Endothelial cell of umbilical vein (primary cell): ENCODE data around the gene COMP. TPM values are rescaled to one million over a fixed set of nuclear protein-coding genes. Genes with fewer than 3 reads are reported as not detected.

ENCODE experiments used
- BruUV-seq: library from RNA; stranded (reverse); fragments of 400-500 nt; replicated peaks from 2 replicates; lab custom pipeline; 2021; lab: Mats Ljungman, UMichigan
- CTCF ChIA-PET: fragments of 300-600, 350-600 bp; sonication (Branson Sonifier 250); formaldehyde crosslinking; loops from one replicate; lab custom pipeline; 2021; ENCODE audit warnings: antibody characterized with exemption, inconsistent platforms; lab: Charles Lee
- POLR2A ChIA-PET: fragments of 300-600, 350-600 bp; sonication (Branson Sonifier 250); formaldehyde crosslinking; loops from one replicate; lab custom pipeline; 2021; ENCODE audit warnings: antibody characterized with exemption, inconsistent platforms; lab: Charles Lee
- DNase-seq: peaks from one replicate; pipeline ENCODE4 v3.0.0-alpha.2; 2011; ENCODE audit warnings: low read depth, low spot score
- FAIRE-seq: peaks from 2 replicates; lab custom pipeline; 2011; peaks lifted over from hg19 to GRCh38; lab: Jason Lieb, UNC
- H2AFZ ChIP-seq: 2 replicates; pipeline ENCODE4 v1.6.0; 2012; ENCODE audit warnings: low read depth, low read length, control low read depth, inconsistent platforms
- H3K27ac ChIP-seq: 2 replicates; pipeline ENCODE4 v1.5.1; 2011; ENCODE audit warnings: low read depth, mild to moderate bottlenecking, control low read depth, low read length, moderate library complexity; ENCODE audit not compliant: insufficient read depth
- H3K27me3 ChIP-seq, 2 experiments: 2 replicates each; pipeline versions ENCODE4 v1.6.0 to v1.6.1; 2011; ENCODE audit warnings: low read length in 2 of 2, mixed read lengths in 1 of 2; ENCODE audit not compliant: control insufficient read depth in 2 of 2, insufficient read depth in 2 of 2
- H3K36me3 ChIP-seq, 2 experiments: 2 replicates in 1 of 2; 3 replicates in 1 of 2; pipeline ENCODE4 v1.5.1; 2011; ENCODE audit warnings: low read length in 2 of 2, mild to moderate bottlenecking in 1 of 2, moderate library complexity in 1 of 2; ENCODE audit not compliant: control insufficient read depth in 2 of 2, insufficient read depth in 2 of 2; ENCODE audit errors: extremely low read depth in 1 of 2
- H3K4me1 ChIP-seq: 3 replicates; pipeline ENCODE4 v1.5.1; 2011; ENCODE audit warnings: mild to moderate bottlenecking, low read length; ENCODE audit not compliant: control insufficient read depth, insufficient read depth; ENCODE audit errors: extremely low read depth
- H3K4me2 ChIP-seq: 2 replicates; pipeline ENCODE4 v1.6.1; 2011; ENCODE audit warnings: low read length, control low read depth, mixed read lengths; ENCODE audit not compliant: insufficient read depth
- H3K4me3 ChIP-seq, 3 experiments: fragments of 200-600 bp in 1 of 3; sonication (generic), shearing (Covaris generic) in 1 of 3; replicated peaks in 1 of 3; 2 replicates each; pipeline ENCODE4 v1.5.1; 2011 to 2016; ENCODE audit warnings: control low read depth in 3 of 3, low read length in 3 of 3, mild to moderate bottlenecking in 2 of 3, inconsistent platforms in 1 of 3, low read depth in 1 of 3, moderate library complexity in 1 of 3; ENCODE audit not compliant: insufficient read depth in 1 of 3
- H3K79me2 ChIP-seq: 2 replicates; pipeline ENCODE4 v1.6.0; 2012; ENCODE audit warnings: low read length, inconsistent platforms; ENCODE audit not compliant: control insufficient read depth, insufficient read depth
- H3K9ac ChIP-seq: replicated peaks from 2 replicates; pipeline ENCODE3; 2011; ENCODE audit warnings: low read length, control low read depth; ENCODE audit not compliant: insufficient read depth; ENCODE audit errors: extremely low read depth
- H3K9me1 ChIP-seq: replicated peaks from 3 replicates; pipeline ENCODE4 v1.6.0; 2011; ENCODE audit warnings: mild to moderate bottlenecking, low read length; ENCODE audit not compliant: control insufficient read depth, insufficient read depth; ENCODE audit errors: extremely low read depth
- H3K9me3 ChIP-seq: replicated peaks from 2 replicates; pipeline ENCODE4 v1.5.1; 2012; ENCODE audit warnings: low read length, inconsistent platforms; ENCODE audit not compliant: control insufficient read depth, insufficient read depth
- H4K20me1 ChIP-seq: replicated peaks from 2 replicates; pipeline ENCODE3; 2011; ENCODE audit warnings: mild to moderate bottlenecking, low read length; ENCODE audit not compliant: control insufficient read depth, insufficient read depth; ENCODE audit errors: extremely low read depth
- CTCF ChIP-seq, 2 donors: IDR thresholded peaks; 1 replicate in 1 of 2; 2 replicates in 1 of 2; pipeline ENCODE4 v1.5.1; 2011; ENCODE audit warnings: low read length in 2 of 2, mild to moderate bottlenecking in 2 of 2, moderate library complexity in 2 of 2, control low read depth in 1 of 2, inconsistent platforms in 1 of 2, low read depth in 1 of 2; ENCODE audit not compliant: insufficient read depth in 1 of 2; ENCODE audit errors: extremely low read depth in 1 of 2
- EZH2 ChIP-seq: IDR thresholded peaks from 2 replicates; pipeline ENCODE4 v1.6.1; 2012; ENCODE audit warnings: borderline replicate concordance, low read depth, mild to moderate bottlenecking, moderate library complexity, low read length, inconsistent platforms; ENCODE audit not compliant: severe bottlenecking
- JUN ChIP-seq: IDR thresholded peaks from 2 replicates; pipeline ENCODE4 v1.6.1; 2011; ENCODE audit warnings: borderline replicate concordance, low read depth; ENCODE audit not compliant: insufficient read length, insufficient read depth
- MAX ChIP-seq: IDR thresholded peaks from 2 replicates; pipeline ENCODE4 v1.6.1; 2011; ENCODE audit not compliant: insufficient read depth, insufficient read length
- MYC ChIP-seq: IDR thresholded peaks from one replicate; pipeline ENCODE4 v1.6.1; 2011; ENCODE audit warnings: mild to moderate bottlenecking, low read depth, low read length
- POLR2A ChIP-seq: IDR thresholded peaks from 2 replicates; pipeline ENCODE4 v1.6.1; 2012; ENCODE audit warnings: low read depth, mild to moderate bottlenecking, control low read depth, low read length
- dilution Hi-C: fragments of 300-500 bp; cut with MboI; formaldehyde crosslinking; loops from one replicate; pipeline ENCODE4 v1.15.0; 2019; ENCODE audit warnings: low sequenced_read_pairs; ENCODE audit not compliant: extremely low pct_ligation_motif_present
- intact Hi-C: fragments of 100-400 bp; cut with micrococcal nuclease; formaldehyde crosslinking; loops from one replicate; pipeline ENCODE4 v1.10.0; 2022
- polyA plus RNA-seq, 4 experiments: library from polyadenylated mRNA; depleted of rRNA in 3 of 4; stranded (reverse) in 3 of 4; unstranded in 1 of 4; fragments of >200 nt; gene quantifications; 2 replicates each; pipeline versions ENCODE4 v1.2.1 to v1.2.3, GENCODE V29; 2011 to 2012; ENCODE audit warnings: missing spikeins in 1 of 4
- total RNA-seq: library from RNA; stranded (reverse); gene quantifications from 2 replicates; pipeline ENCODE4 v1.2.3, GENCODE V29; 2021

The COMP gene
- total and polyA plus RNA-seq, 2 donors (not counting 3 experiments of a cell fraction or from before 2014, with no cell fraction given): not detected

- Histone ChIP-seq H3K27ac (no peak overlapping the region), H3K9me3 (no peaks in the 10 kb centered on the region), H3K4me3 (no peak overlapping the region), H4K20me1 (no peaks in the 10 kb centered on the region), H3K4me2 (no peak overlapping the region), H3K27me3 (peaks cover 39 to 46% of the 10 kb centered on the region in 2 experiments), H2AFZ (no peak overlapping the region), H3K4me1 (no peaks in the 10 kb centered on the region), H3K9ac (no peak overlapping the region), H3K79me2 (no peaks in the 10 kb centered on the region), H3K9me1 (no peaks in the 10 kb centered on the region), H3K36me3 (no peaks in the 10 kb centered on the region)
- POLR2A ChIA-PET: no interaction called here
- no TSS peak for BruUV-seq
- DNase-seq (no peak), FAIRE-seq (no peak)
- dilution Hi-C loops (no loop called here), intact Hi-C loops (no loop called here)
- CTCF ChIA-PET: interaction anchor here (0.7 to 1.6 kb wide), 2 partner anchors 18 to 332 kb away, joined by 3 read pairs; no protein-coding TSS in a partner anchor
- TF ChIP-seq MAX (no peak), CTCF (IDR thresholded peaks at IDR 0.05; ENCODE audit: extremely low read depth in 1 of 2, insufficient read depth in 1 of 2, low read depth in 1 of 2, low read length in 2 of 2) (no peak), JUN (no peak), POLR2A (no peak), MYC (no peak), EZH2 (no peak)
Measured at GRCh38 chr19:18793144-18794028, 2.3 kb upstream of the COMP start.
